Sigmoid colon (tissue), 7 donors: ENCODE results near the gene INTS2. TPM values are rescaled to one million over a fixed set of nuclear protein-coding genes. Genes with fewer than 3 reads are reported as not detected.

ENCODE experiments used
- DNase-seq: peaks from one replicate; pipeline ENCODE4 v3.0.0-alpha.2; 2019
- H3K27ac ChIP-seq, 4 donors: fragments of 200-600 bp; sonication (generic); one replicate each; pipeline ENCODE4 v1.5.1; 2016 to 2019; ENCODE audit warnings: mild to moderate bottlenecking in 1 of 4
- H3K27me3 ChIP-seq, 3 donors: fragments of 200-600 bp; sonication (generic); one replicate each; pipeline ENCODE4 v1.5.1; 2019; ENCODE audit warnings: mild to moderate bottlenecking in 1 of 3
- H3K36me3 ChIP-seq, 4 donors: fragments of 200-600 bp; sonication (generic); one replicate each; pipeline ENCODE4 v1.5.1; 2016 to 2019
- H3K4me1 ChIP-seq, 4 donors: fragments of 200-600 bp; sonication (generic); one replicate each; pipeline ENCODE4 v1.5.1; 2017 to 2019
- H3K4me3 ChIP-seq, 4 donors: fragments of 200-600 bp; sonication (generic); one replicate each; pipeline ENCODE4 v1.5.1; 2017 to 2019; ENCODE audit warnings: mild to moderate bottlenecking in 2 of 4, moderate library complexity in 1 of 4
- H3K9me3 ChIP-seq, 4 donors: fragments of 200-600 bp in 3 of 4; sonication (generic) in 3 of 4; one replicate each; pipeline versions ENCODE4 v1.5.1 to v1.6.1; 2013 to 2019
- CTCF ChIP-seq, 4 experiments: fragments of 450-650 bp in 3 of 4; fragments of 200-600 bp in 1 of 4; IDR thresholded peaks; one replicate each; pipeline ENCODE4 v1.5.1; 2016 to 2019; ENCODE audit warnings: antibody characterized with exemption in 4 of 4, mild to moderate bottlenecking in 3 of 4, moderate library complexity in 2 of 4
- EP300 ChIP-seq, 4 donors: sonication (generic); formaldehyde crosslinking; IDR thresholded peaks; one replicate each; pipeline ENCODE4 v1.6.1; 2017; ENCODE audit warnings: antibody characterized with exemption in 4 of 4
- POLR2A ChIP-seq, 2 donors: fragments of 450-650 bp; IDR thresholded peaks; one replicate each; pipeline ENCODE4 v1.6.1; 2016; ENCODE audit warnings: antibody characterized with exemption in 2 of 2, mild to moderate bottlenecking in 2 of 2, moderate library complexity in 2 of 2
- POLR2AphosphoS5 ChIP-seq, 4 donors: sonication (generic); formaldehyde crosslinking; IDR thresholded peaks; one replicate each; pipeline ENCODE4 v1.6.1; 2017; ENCODE audit warnings: antibody characterized with exemption in 4 of 4
- WGBS, 2 donors: extraction: QIAGEN DNeasy Blood & Tissue Kit; methylation state at CpG; one replicate each; pipeline ENCODE4 v1.1.7; 2013; 5-methylcytosine and 5-hydroxymethylcytosine counted together
- intact Hi-C: fragments of 100-400 bp; cut with DNase I; formaldehyde crosslinking; loops from one replicate; pipeline ENCODE4 v1.15.1; 2023
- polyA plus RNA-seq, 3 donors: library from polyadenylated mRNA; stranded (reverse); fragments of 200-250 nt; gene quantifications; one replicate each; pipeline ENCODE4 v1.2.3, GENCODE V29; 2013
- total RNA-seq, 4 donors: library from RNA; depleted of rRNA; stranded (reverse); fragments of >200 nt; gene quantifications; one replicate each; pipeline ENCODE4 v1.1.0, GENCODE V29; 2016
- donor health status: healthy with polysubstance abuse.
- donor health status: Bipolar disorder and iron deficiency.
- donor health status: healthy.

The INTS2 gene
- total and polyA plus RNA-seq, 7 donors: 0.60 to 15.3 (median 7.2) TPM

GRCh38 chr17:61846761-61847375 is 80.9 kb downstream of the INTS2 start:
- Histone ChIP-seq H3K36me3 (no peaks in the 10 kb centered on the region), H3K27ac (no peak overlapping the region), H3K4me3 (no peak overlapping the region), H3K27me3 (no peaks in the 10 kb centered on the region), H3K4me1 (no peaks in the 10 kb centered on the region), H3K9me3 (no peaks in the 10 kb centered on the region)
- TF ChIP-seq CTCF (IDR thresholded peaks at IDR 0.05) (no peak), POLR2AphosphoS5 (IDR thresholded peaks at IDR 0.05) (no peak), POLR2A (IDR thresholded peaks at IDR 0.05) (no peak), EP300 (IDR thresholded peaks at IDR 0.05) (no peak)
- intact Hi-C loops: no loop called here
- no peak for DNase-seq
- 92 to 93% methylated on average over 3 of the region's 3 CpGs for WGBS, 2 donors

DNA sequence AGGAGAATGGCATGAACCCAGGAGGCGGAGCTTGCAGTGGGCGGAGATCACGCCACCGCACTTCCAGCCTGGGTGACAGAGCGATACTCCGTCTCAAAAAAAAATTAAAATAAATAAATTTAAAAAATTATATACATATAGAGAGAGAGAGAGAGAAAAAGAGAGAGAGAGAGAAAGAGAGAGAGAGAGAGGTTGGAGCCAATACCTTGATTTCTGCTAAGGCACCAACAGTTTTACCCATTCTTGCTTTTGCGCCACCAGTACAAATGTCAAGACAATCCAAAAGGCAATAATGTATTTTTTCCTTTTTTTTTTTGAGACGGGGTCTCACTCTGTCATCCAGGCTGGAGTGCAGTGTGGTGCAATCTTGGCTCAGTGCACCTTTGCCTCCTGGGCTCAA is 81.7 kb downstream of the INTS2 start:
- H3K27me3 ChIP-seq: no peaks in the 10 kb centered on the region
- intact Hi-C loops: no loop called here
- H3K4me1 ChIP-seq: no peaks in the 10 kb centered on the region
- DNase-seq: no peak
- H3K27ac ChIP-seq: no peak overlapping the region
- 97 to 98% methylated on average over 8 of the region's 8 CpGs for WGBS, 2 donors
- no peaks in the 10 kb centered on the region for H3K9me3 ChIP-seq
- no peaks in the 10 kb centered on the region for H3K36me3 ChIP-seq
- TF ChIP-seq POLR2A (IDR thresholded peaks at IDR 0.05): no peak
- TF ChIP-seq CTCF (IDR thresholded peaks at IDR 0.05): no peak
- TF ChIP-seq POLR2AphosphoS5 (IDR thresholded peaks at IDR 0.05): no peak
- TF ChIP-seq EP300 (IDR thresholded peaks at IDR 0.05): no peak
- no peak overlapping the region for H3K4me3 ChIP-seq

GRCh38 chr17:61843435-61843834 is 84.3 kb downstream of the INTS2 start:
- TF ChIP-seq POLR2AphosphoS5 (IDR thresholded peaks at IDR 0.05) (no peak), CTCF (IDR thresholded peaks at IDR 0.05) (no peak), EP300 (IDR thresholded peaks at IDR 0.05) (no peak), POLR2A (IDR thresholded peaks at IDR 0.05) (no peak)
- no peak overlapping the region for H3K4me3 ChIP-seq
- 91 to 97% methylated on average over 1 of the region's 1 CpG for WGBS, 2 donors
- intact Hi-C loops: no loop called here
- no peaks in the 10 kb centered on the region for H3K36me3 ChIP-seq
- H3K4me1 ChIP-seq: no peaks in the 10 kb centered on the region
- H3K27me3 ChIP-seq: no peaks in the 10 kb centered on the region
- H3K9me3 ChIP-seq: no peaks in the 10 kb centered on the region
- no peak overlapping the region for H3K27ac ChIP-seq
- DNase-seq: no peak

DNA sequence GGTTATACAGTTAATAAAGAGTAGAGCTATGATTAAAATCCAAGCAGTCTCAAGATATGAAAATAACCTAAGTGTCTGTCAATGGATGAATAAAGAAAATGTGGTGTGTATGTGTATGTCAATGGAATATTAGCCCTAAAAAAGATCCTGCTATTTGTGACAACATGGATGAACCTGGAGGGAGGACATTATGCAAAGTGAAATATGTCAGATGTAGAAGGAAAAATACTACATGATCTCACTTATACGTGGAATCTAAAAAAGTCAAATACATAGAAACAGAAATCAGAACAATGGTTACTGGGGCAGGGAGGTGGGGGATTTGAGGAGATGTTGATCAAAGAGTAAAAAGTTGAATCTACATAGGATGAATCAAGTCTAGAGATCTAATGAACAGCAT is 84.9 kb downstream of the INTS2 start:
- intact Hi-C loops: no loop called here
- H3K36me3 ChIP-seq: no peaks in the 10 kb centered on the region
- H3K27me3 ChIP-seq: no peaks in the 10 kb centered on the region
- H3K9me3 ChIP-seq: no peaks in the 10 kb centered on the region
- no peak overlapping the region for H3K27ac ChIP-seq
- TF ChIP-seq POLR2AphosphoS5 (IDR thresholded peaks at IDR 0.05) (no peak), CTCF (IDR thresholded peaks at IDR 0.05) (no peak)
- no peak overlapping the region for H3K4me3 ChIP-seq
- 95 to 98% methylated on average over 1 of the region's 1 CpG for WGBS, 2 donors
- no peak for DNase-seq
- H3K4me1 ChIP-seq: no peaks in the 10 kb centered on the region

DNA sequence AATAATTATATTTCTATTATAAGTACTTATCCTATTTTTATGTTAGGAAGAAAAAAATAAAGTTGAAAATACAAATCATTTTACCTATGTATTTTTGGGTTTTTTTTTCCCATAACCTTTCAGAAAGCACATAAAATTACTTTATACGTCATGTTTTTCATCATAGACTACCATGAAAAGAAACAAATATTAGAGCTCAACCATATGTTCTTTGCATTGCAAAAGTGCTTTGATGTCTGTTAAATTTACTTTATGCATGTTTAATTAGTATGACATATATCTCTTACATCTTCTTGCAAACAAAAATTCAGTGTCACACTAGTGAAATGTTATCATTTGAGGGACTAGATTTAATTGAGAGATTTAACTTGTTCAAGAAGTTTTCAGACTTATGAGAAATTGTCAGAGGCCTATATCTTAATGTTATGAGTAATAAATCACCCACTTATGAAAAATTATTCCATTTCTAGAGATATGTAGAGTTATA is 88.4 kb downstream of the INTS2 start:
- no peak for TF ChIP-seq CTCF (IDR thresholded peaks at IDR 0.05)
- no peak for TF ChIP-seq POLR2A (IDR thresholded peaks at IDR 0.05)
- no peak for TF ChIP-seq POLR2AphosphoS5 (IDR thresholded peaks at IDR 0.05)
- TF ChIP-seq EP300 (IDR thresholded peaks at IDR 0.05): no peak
- Histone ChIP-seq H3K27me3 (no peaks in the 10 kb centered on the region), H3K36me3 (no peaks in the 10 kb centered on the region), H3K27ac (no peak overlapping the region), H3K4me1 (no peaks in the 10 kb centered on the region), H3K4me3 (no peak overlapping the region), H3K9me3 (no peaks in the 10 kb centered on the region)
- intact Hi-C loops: loop anchor here (5.0 kb wide), 1 partner anchor 427 kb away; no protein-coding TSS in a partner anchor
- no peak for DNase-seq
- 97 to 98% methylated on average over 1 of the region's 1 CpG for WGBS, 2 donors
